Measurements from ENCODE around the gene DOLPP1.

DNA sequence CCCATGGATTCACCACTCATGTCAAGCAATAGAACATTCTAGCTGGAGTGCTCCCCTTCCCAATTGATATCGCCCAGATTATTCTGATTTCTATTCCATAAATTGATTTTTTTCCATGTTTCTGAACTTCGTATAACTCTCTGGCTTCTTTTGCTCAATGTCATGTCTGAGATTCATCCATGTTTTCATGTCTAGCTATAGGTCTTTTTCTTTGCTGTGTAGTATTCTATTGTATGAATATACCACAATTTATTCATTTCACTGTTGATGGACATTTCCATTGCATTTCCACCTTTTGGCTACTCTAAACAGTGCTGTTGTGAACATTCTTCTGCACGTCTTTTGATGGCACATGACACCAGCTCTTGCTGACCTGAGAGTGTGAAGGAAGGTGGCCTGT is 49.9 kb downstream of the DOLPP1 start:
- TF ChIP-seq, protein P1, sequence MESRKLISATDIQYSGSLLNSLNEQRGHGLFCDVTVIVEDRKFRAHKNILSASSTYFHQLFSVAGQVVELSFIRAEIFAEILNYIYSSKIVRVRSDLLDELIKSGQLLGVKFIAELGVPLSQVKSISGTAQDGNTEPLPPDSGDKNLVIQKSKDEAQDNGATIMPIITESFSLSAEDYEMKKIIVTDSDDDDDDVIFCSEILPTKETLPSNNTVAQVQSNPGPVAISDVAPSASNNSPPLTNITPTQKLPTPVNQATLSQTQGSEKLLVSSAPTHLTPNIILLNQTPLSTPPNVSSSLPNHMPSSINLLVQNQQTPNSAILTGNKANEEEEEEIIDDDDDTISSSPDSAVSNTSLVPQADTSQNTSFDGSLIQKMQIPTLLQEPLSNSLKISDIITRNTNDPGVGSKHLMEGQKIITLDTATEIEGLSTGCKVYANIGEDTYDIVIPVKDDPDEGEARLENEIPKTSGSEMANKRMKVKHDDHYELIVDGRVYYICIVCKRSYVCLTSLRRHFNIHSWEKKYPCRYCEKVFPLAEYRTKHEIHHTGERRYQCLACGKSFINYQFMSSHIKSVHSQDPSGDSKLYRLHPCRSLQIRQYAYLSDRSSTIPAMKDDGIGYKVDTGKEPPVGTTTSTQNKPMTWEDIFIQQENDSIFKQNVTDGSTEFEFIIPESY (IDR thresholded peaks at IDR 0.05), result no peak
- TF ChIP-seq, protein P2, sequence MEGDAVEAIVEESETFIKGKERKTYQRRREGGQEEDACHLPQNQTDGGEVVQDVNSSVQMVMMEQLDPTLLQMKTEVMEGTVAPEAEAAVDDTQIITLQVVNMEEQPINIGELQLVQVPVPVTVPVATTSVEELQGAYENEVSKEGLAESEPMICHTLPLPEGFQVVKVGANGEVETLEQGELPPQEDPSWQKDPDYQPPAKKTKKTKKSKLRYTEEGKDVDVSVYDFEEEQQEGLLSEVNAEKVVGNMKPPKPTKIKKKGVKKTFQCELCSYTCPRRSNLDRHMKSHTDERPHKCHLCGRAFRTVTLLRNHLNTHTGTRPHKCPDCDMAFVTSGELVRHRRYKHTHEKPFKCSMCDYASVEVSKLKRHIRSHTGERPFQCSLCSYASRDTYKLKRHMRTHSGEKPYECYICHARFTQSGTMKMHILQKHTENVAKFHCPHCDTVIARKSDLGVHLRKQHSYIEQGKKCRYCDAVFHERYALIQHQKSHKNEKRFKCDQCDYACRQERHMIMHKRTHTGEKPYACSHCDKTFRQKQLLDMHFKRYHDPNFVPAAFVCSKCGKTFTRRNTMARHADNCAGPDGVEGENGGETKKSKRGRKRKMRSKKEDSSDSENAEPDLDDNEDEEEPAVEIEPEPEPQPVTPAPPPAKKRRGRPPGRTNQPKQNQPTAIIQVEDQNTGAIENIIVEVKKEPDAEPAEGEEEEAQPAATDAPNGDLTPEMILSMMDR (IDR thresholded peaks at IDR 0.05; ENCODE audit: low read depth, low read length, missing input control), result no peak
- TF ChIP-seq YY1 (IDR thresholded peaks at IDR 0.05), result no peak
- no peak for TF ChIP-seq SP1 (IDR thresholded peaks at IDR 0.05)
- TF ChIP-seq HNF4G (IDR thresholded peaks at IDR 0.05), result no peak
- TF ChIP-seq TAF1 (conservative IDR thresholded peaks at IDR 0.05), result no peak
